Measurements from ENCODE around the gene SELENOT. TPM values are rescaled to one million over a fixed set of nuclear protein-coding genes. Genes with fewer than 3 reads are reported as not detected.

The SELENOT gene
- polyA plus RNA-seq, 1 of the 3 experiments (the other 2 are of a cell fraction) = 143 TPM

- Histone ChIP-seq H3K4me3 (ENCODE audit: low read depth in 2 of 2, low read length in 1 of 2) (no peak overlapping the region), H4K20me1 (ENCODE audit: insufficient read depth) (no peaks in the 10 kb centered on the region), H2AFZ (ENCODE audit: low read depth) (no peak overlapping the region), H3K9me2 (no peaks in the 10 kb centered on the region), H3K4me2 (no peak overlapping the region), H3K27ac (ENCODE audit: low read depth in 2 of 2, low read length in 1 of 2) (no peak overlapping the region), H3K27me3 (ENCODE audit: insufficient read depth) (no peaks in the 10 kb centered on the region), H3K9ac (no peak overlapping the region), H3K9me3 (no peaks in the 10 kb centered on the region), H3F3A (replicated peaks; ENCODE audit: insufficient read depth) (peaks cover 29% of the 10 kb centered on the region), H3K36me3 (replicated peaks in 1 of 2; ENCODE audit: control insufficient read depth in 1 of 2, insufficient read depth in 2 of 2, low read length in 1 of 2) (peaks cover 60 to 72% of the 10 kb centered on the region in 2 experiments), H3K4me1 (ENCODE audit: control insufficient read depth in 1 of 2, insufficient read depth in 2 of 2, low read depth in 1 of 2, low read length in 1 of 2) (no peaks in the 10 kb centered on the region; a peak in 1 of 4 replicates), H3K79me2 (ENCODE audit: insufficient read depth) (peaks cover 8% of the 10 kb centered on the region; the same call in 1 of the 2 replicates)
- ChIA-PET POLR2A (no interaction called here), CTCF (no interaction called here)
- no peak for DNase-seq
- no peak for TF ChIP-seq ELF1 (IDR thresholded peaks at IDR 0.05)
- TF ChIP-seq ZBTB33 (IDR thresholded peaks at IDR 0.05; ENCODE audit: borderline replicate concordance, low read depth) = no peak
- no peak for TF ChIP-seq FOSL2 (IDR thresholded peaks at IDR 0.05; ENCODE audit: borderline replicate concordance, low read depth)
- no peak for TF ChIP-seq PBX3 (IDR thresholded peaks at IDR 0.05)
- no peak for TF ChIP-seq EZH2phosphoT487 (IDR thresholded peaks at IDR 0.05; ENCODE audit: borderline replicate concordance, low read depth)
- no peak for TF ChIP-seq MEF2A (IDR thresholded peaks at IDR 0.05; ENCODE audit: borderline replicate concordance, low read depth)
- WGBS (ENCODE audit: low lambda C conversion rate) = 84% methylated on average over 1 of the region's 1 CpG
These were observed 20.1 kb upstream of the SELENOT start for GRCh38 chr3:150583028-150583427.

GRCh38 chr3:150588027-150588830, 14.9 kb upstream of the SELENOT start:
- Histone ChIP-seq H3K9me2 (no peaks in the 10 kb centered on the region), H3K27ac (ENCODE audit: low read depth in 2 of 2, low read length in 1 of 2) (no peak overlapping the region; a peak in 1 of 4 replicates), H3K4me3 (ENCODE audit: low read depth in 2 of 2, low read length in 1 of 2) (no peak overlapping the region), H3F3A (replicated peaks; ENCODE audit: insufficient read depth) (peaks cover 21% of the 10 kb centered on the region), H3K4me1 (ENCODE audit: control insufficient read depth in 1 of 2, insufficient read depth in 2 of 2, low read depth in 1 of 2, low read length in 1 of 2) (no peaks in the 10 kb centered on the region; a peak in 1 of 4 replicates), H3K9me3 (no peaks in the 10 kb centered on the region), H3K27me3 (ENCODE audit: insufficient read depth) (no peaks in the 10 kb centered on the region), H3K79me2 (ENCODE audit: insufficient read depth) (peaks cover 17% of the 10 kb centered on the region; the same call in 1 of the 2 replicates), H3K4me2 (no peak overlapping the region), H4K20me1 (ENCODE audit: insufficient read depth) (no peaks in the 10 kb centered on the region), H3K9ac (no peak overlapping the region), H3K36me3 (replicated peaks in 1 of 2; ENCODE audit: control insufficient read depth in 1 of 2, insufficient read depth in 2 of 2, low read length in 1 of 2) (peaks cover 25 to 34% of the 10 kb centered on the region in 2 experiments), H2AFZ (ENCODE audit: low read depth) (no peak overlapping the region)
- CTCF ChIA-PET = interaction anchor here (1.2 kb wide), 1 partner anchor 10 kb away, joined by 3 read pairs; no protein-coding TSS in a partner anchor
- no peak for DNase-seq
- POLR2A ChIA-PET = interaction anchor here (0.6 to 1.0 kb wide), 2 partner anchors 15 kb away, joined by 3 to 4 read pairs; partner anchors contain the start of gene SELENOT
- WGBS (ENCODE audit: low lambda C conversion rate) = 74% methylated on average over 9 of the region's 9 CpGs
- TF ChIP-seq CTCF (IDR thresholded peaks at IDR 0.05) (no peak), USF2 (IDR thresholded peaks at IDR 0.05; ENCODE audit: borderline replicate concordance, low read depth, low read length) (no peak), YY1 (IDR thresholded peaks at IDR 0.05; ENCODE audit: low read depth) (no peak), TAF1 (IDR thresholded peaks at IDR 0.05; ENCODE audit: borderline replicate concordance, low read depth, low read length) (no peak), SIN3A (IDR thresholded peaks at IDR 0.05; ENCODE audit: borderline replicate concordance, low read depth, low read length) (no peak), GABPA (IDR thresholded peaks at IDR 0.05; ENCODE audit: low read depth) (no peak), NFIC (IDR thresholded peaks at IDR 0.05; ENCODE audit: borderline replicate concordance) (no peak), TCF12 (IDR thresholded peaks at IDR 0.05) (no peak), MXI1 (IDR thresholded peaks at IDR 0.05; ENCODE audit: low read depth, low read length) (no peak), REST (IDR thresholded peaks at IDR 0.05; ENCODE audit: low read depth, low read length) (no peak), CHD2 (IDR thresholded peaks at IDR 0.05; ENCODE audit: low read length, partially characterized antibody) (no peak)

All from SK-N-SH (cell line).